HG02642 (cell line): ENCODE measurements around the gene KDM5D.

Experiments
- ATAC-seq: cut with Tn5 transposase; IDR thresholded peaks from one replicate; pipeline ENCODE4 v1.9.1; 2021; ENCODE audit warnings: mild to moderate bottlenecking; ENCODE audit not compliant: unreplicated experiment, poor library complexity

The KDM5D gene

GRCh38 chrY:19744381-19745378, at the start of gene KDM5D:
Gene KDM5D, minus strand, starts transcription at chrY:19744726. Its CDS starts 192 bp downstream, at chrY:19744534.
- peak; percentile 83 for ATAC-seq

GRCh38 chrY:19768375-19768774, 23.8 kb upstream of the KDM5D start:
- no peak for ATAC-seq

DNA sequence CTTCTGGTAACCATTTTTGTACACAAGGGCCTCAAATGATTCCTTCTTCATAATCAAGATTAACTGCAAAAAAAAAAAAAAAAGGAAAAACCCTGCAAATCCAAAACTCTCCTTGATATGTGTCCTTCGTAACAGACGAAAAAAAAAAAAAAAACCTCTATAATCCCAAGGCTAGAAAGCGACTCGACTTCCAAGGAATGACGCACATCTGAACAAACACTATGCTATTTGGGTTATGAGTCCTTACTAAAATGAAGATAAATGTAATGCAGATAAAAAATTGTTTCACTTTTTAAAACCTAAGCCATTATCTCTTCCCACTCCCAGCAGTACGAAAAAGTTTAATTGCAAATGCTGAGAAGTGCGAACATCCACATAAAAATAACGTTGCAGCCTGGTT, 1.2 kb downstream of the KDM5D start:
- no peak for ATAC-seq

DNA sequence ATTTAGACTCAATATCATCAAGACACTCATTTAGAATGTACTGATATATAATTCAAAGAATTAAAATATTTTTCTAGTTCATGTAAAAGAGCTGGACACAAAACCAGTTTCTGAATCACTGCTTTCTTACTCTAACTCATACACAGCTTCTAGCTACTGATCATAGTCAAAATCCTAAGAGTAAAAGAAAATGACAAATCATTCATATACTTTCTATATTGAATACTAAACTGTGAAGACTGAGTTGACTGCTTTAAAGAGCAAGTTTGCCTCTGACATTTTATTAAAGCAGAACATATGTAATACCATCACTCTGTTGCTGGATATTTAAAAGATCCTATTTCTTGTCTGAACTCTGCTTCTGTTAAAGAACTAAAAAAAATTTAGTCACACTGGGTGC, 2.4 kb downstream of the KDM5D start:
- ATAC-seq: no peak

DNA sequence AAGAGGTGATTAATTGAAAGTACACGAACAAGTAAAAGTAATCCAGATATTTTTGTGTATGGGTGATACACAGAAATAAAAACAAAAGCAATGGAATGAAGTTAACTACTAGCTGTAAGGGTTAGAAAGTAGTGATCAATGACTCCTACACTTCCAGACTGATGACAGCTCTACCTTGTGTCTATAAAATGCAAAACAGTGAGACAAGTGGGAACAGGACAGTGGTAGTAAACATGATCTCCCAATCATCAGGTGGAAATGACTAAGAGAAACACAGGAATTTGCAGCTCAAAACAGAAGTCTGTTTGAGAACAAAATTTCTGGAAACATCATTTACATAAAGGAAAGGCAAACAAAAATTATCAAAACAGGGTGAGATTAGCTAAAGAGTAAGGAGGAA, 10.1 kb downstream of the KDM5D start:
- ATAC-seq: no peak

DNA sequence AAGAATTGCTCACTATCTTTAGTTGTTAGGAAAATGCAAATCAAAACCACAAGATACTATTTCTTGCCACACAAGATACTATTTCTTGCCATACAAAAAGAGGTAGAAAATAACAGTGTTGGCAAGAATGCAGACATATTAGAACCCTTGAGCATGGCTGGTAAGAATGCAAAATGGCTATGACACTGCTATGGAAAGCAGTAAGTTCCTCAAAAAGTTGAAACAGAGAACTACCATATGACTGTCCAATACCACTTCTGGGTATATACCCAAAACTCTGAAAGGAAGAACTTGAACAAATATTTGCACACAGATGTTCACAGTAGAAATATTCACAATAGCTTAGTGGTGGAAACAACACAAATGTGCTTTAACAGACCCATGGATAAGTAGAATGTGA, 26.6 kb downstream of the KDM5D start:
- ATAC-seq: peak; percentile 94

DNA sequence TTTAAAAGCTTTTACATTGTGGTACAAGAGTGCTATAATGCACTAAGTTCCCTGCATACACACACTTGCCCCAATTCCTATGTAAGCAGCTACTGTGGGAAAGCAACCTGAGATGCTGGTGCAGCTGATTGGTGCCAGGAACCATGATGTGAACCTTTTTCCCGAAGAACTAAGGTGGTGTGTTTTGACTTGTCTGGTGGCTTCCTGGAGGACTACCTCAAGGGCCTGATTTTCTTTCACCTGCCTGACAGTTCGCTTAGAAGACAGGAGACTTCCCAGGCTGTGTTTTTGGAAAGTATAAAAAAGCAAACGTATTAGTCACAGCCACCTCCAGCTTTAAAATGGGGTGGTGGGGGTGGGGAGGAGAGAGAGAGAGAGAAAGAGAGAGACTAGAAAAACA, 27.4 kb downstream of the KDM5D start:
- ATAC-seq: no peak

DNA sequence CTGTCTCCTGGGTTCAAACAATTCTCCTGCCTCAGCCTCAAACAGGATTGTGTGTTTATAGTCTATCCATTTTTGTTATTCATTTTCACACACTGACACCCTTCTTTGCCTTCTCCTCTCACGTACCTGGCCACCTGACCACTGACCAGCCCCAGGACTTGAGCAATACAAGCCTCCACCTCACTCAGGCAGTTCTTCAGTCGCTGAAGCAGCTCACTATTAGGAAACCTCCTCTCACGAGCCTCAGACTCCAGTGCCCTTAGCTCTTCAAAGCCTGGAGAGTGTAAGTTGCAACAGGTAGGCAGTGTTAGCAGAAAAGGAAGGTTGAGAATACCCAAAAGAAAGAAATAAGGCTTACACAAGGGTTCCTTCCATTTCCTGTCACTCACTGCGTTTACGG, 29.3 kb downstream of the KDM5D start:
- no peak for ATAC-seq

DNA sequence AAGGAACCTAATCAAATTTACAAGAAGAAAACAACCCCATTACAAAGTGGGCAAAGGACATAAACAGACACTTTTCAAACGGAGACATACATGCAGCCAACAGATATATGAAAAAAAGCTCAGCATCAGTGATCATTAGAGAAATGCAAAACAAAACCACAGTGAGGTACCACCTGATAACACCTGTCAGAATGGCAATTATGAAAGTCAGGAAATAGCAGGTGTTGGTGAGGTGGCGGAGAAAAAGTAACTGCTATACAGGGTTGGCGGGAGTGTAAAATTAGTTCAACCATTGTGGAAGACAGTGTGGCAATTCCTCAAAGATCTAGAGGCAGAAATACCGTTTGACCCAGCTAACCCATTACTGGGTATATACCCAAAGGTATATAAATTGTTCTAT, 31.1 kb downstream of the KDM5D start:
- ATAC-seq: peak; percentile 37

DNA sequence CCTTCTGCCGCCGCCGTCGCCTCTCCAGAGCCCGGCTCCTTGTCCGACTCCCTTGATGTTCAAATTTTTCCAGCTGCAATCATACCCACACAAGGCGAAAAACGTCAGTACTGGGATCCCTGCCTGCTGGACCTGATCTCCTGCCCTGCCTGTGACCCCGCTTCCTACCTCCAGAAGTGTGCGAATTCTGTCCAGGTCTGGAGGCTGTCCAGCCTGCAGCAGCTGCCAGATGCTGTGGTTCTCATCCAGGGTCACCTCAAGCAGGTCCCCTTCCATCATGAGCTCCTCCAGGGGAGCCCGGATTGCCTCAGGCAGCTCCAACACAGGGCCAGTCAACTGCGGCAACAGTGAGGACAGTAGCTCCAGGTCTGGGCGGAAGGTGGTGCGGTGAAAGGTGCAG, 38.3 kb downstream of the KDM5D start:
- ATAC-seq: no peak

GRCh38 chrY:19698495-19698894, 46.0 kb downstream of the KDM5D start:
- no peak for ATAC-seq

- no peak for ATAC-seq
Measured at GRCh38 chrY:19680821-19681220, 63.7 kb downstream of the KDM5D start.
